K562 (cell line): Measurements from ENCODE around the gene PAX2. TPM values are rescaled to one million over a fixed set of nuclear protein-coding genes. Genes with fewer than 3 reads are reported as not detected.

Experiments
- ATAC-seq: fragments of 200-7000 bp; cut with Tn5 transposase; 3 replicates; pipeline ENCODE4 v1.9.1; 2020; ENCODE audit warnings: moderate library complexity
- BruUV-seq: library from RNA; stranded (reverse); fragments of 400-500 nt; replicated peaks from 2 replicates; lab custom pipeline; 2021; lab: Mats Ljungman, UMichigan
- CTCF ChIA-PET: fragments of 300-600 bp; formaldehyde crosslinking; extraction: SDS; loops from one replicate; lab custom pipeline; 2021; ENCODE audit warnings: low intra/inter-chr PET ratio; lab: Yijun Ruan, JAX
- POLR2A ChIA-PET: fragments of 300-600, 350-650 bp; sonication (Branson Sonifier 250); formaldehyde crosslinking; extraction: SDS; loops from one replicate; lab custom pipeline; 2021; ENCODE audit warnings: antibody characterized with exemption, inconsistent platforms; lab: Yijun Ruan, JAX
- DNase-seq, 4 experiments: peaks; one replicate each; pipeline versions ENCODE4 v3.0.0 to v3.0.0-alpha.2; 2011 to 2018; ENCODE audit warnings: low spot score in 3 of 4, mixed read lengths in 3 of 4; ENCODE audit errors: extremely low read depth in 1 of 4
- FAIRE-seq: peaks from 2 replicates; lab custom pipeline; 2011; peaks lifted over from hg19 to GRCh38; lab: Jason Lieb, UNC
- H2AFZ ChIP-seq: 2 replicates; pipeline ENCODE4 v1.6.0; 2011; ENCODE audit warnings: low read depth, low read length, control low read depth, inconsistent platforms
- H3K27ac ChIP-seq: fragments of 200-600 bp; 3 replicates; pipeline ENCODE4 v1.8.0; 2011; ENCODE audit warnings: low read depth, mild to moderate bottlenecking, control low read depth, inconsistent platforms, low read length, moderate library complexity, mixed read lengths; ENCODE audit errors: extremely low read depth
- H3K27me3 ChIP-seq, 2 experiments: fragments of 300-600 bp in 1 of 2; 2 replicates in 1 of 2; 3 replicates in 1 of 2; pipeline versions ENCODE4 v1.6.0 to v1.8.0; 2011; ENCODE audit warnings: inconsistent platforms in 2 of 2, low read length in 2 of 2, mild to moderate bottlenecking in 1 of 2, mixed read lengths in 1 of 2, moderate library complexity in 1 of 2; ENCODE audit not compliant: control insufficient read depth in 2 of 2, insufficient read depth in 2 of 2
- H3K36me3 ChIP-seq: fragments of 300-600 bp; 3 replicates; pipeline ENCODE4 v1.8.0; 2011; ENCODE audit warnings: mild to moderate bottlenecking, low read length, inconsistent platforms; ENCODE audit not compliant: control insufficient read depth, insufficient read depth
- H3K4me1 ChIP-seq, 2 experiments: fragments of 200-600 bp in 1 of 2; replicated peaks in 1 of 2; 2 replicates in 1 of 2; 3 replicates in 1 of 2; pipeline versions ENCODE4 v1.5.1 to v1.8.0; 2011; ENCODE audit warnings: inconsistent platforms in 2 of 2, low read length in 2 of 2, mild to moderate bottlenecking in 1 of 2, mixed read lengths in 1 of 2, moderate library complexity in 1 of 2; ENCODE audit not compliant: control insufficient read depth in 2 of 2, insufficient read depth in 2 of 2
- H3K4me2 ChIP-seq: 2 replicates; pipeline ENCODE4 v1.6.1; 2011; ENCODE audit warnings: low read length, control low read depth, inconsistent platforms, mixed read lengths; ENCODE audit not compliant: insufficient read depth
- H3K4me3 ChIP-seq: fragments of 200-600 bp; sonication (generic), shearing (Covaris generic); 2 replicates; pipeline ENCODE4 v1.5.1; 2016; ENCODE audit warnings: control low read depth, inconsistent platforms
- H3K79me2 ChIP-seq: fragments of 200-600 bp; 3 replicates; pipeline ENCODE4 v1.8.0; 2011; ENCODE audit warnings: low read length, inconsistent platforms; ENCODE audit not compliant: control insufficient read depth, insufficient read depth
- H3K9ac ChIP-seq, 2 experiments: 2 replicates each; pipeline versions ENCODE4 v1.6.0 to v1.6.1; 2011; ENCODE audit warnings: low read depth in 2 of 2, low read length in 2 of 2, control low read depth in 1 of 2, inconsistent platforms in 1 of 2, mild to moderate bottlenecking in 1 of 2, mixed read lengths in 1 of 2; ENCODE audit not compliant: insufficient read depth in 1 of 2
- H3K9me1 ChIP-seq: one replicate; pipeline ENCODE4 v1.6.0; 2011; ENCODE audit warnings: inconsistent platforms, mild to moderate bottlenecking, low read length, moderate library complexity; ENCODE audit not compliant: control insufficient read depth, insufficient read depth
- H3K9me3 ChIP-seq: replicated peaks from 2 replicates; pipeline ENCODE4 v1.5.1; 2011; ENCODE audit warnings: low read depth, low read length, inconsistent platforms; ENCODE audit not compliant: control insufficient read depth, insufficient read depth
- H4K20me1 ChIP-seq: replicated peaks from 2 replicates; pipeline ENCODE4 v1.6.1; 2011; ENCODE audit warnings: low read length, inconsistent platforms, mixed read lengths; ENCODE audit not compliant: control insufficient read depth, insufficient read depth
- CAMTA2 ChIP-seq: fragments of 250-450 bp; sonication (Bioruptor Pico); conservative IDR thresholded peaks from 2 replicates; pipeline ENCODE4 v1.5.1; 2022
- CCAR2 ChIP-seq: fragments of 200-400 bp; formaldehyde crosslinking; IDR thresholded peaks from 2 replicates; pipeline ENCODE4 v1.6.1; 2017; ENCODE audit warnings: mild to moderate bottlenecking, low read depth, low read length
- FOXK1 ChIP-seq: sonication (generic); formaldehyde crosslinking; IDR thresholded peaks from 2 replicates; pipeline ENCODE4 v1.8.0; 2022; ENCODE audit warnings: missing genetic modification reagents, mild to moderate bottlenecking, borderline replicate concordance
- HMG20B ChIP-seq: fragments of 250-450 bp; sonication (Bioruptor Pico); IDR thresholded peaks from 2 replicates; pipeline ENCODE4 v1.5.0; 2021; ENCODE audit warnings: mild to moderate bottlenecking
- HNRNPK ChIP-seq: fragments of 200-400 bp; formaldehyde crosslinking; IDR thresholded peaks from one replicate; pipeline ENCODE4 v1.6.1; 2018; ENCODE audit warnings: mild to moderate bottlenecking, low read depth, low read length; ENCODE audit not compliant: poor library complexity, severe bottlenecking
- MTA3 ChIP-seq: fragments of 450-650 bp; formaldehyde crosslinking; IDR thresholded peaks from 2 replicates; pipeline ENCODE4 v1.6.1; 2017; ENCODE audit warnings: mild to moderate bottlenecking, borderline replicate concordance
- NEUROD1 ChIP-seq: fragments of 150-350 bp; IDR thresholded peaks from 2 replicates; pipeline ENCODE4 v1.6.1; 2014; ENCODE audit warnings: borderline replicate concordance, low read length, low read depth; ENCODE audit not compliant: partially characterized antibody
- NFYB ChIP-seq: IDR thresholded peaks from 2 replicates; pipeline ENCODE4 v1.6.1; 2011; ENCODE audit warnings: mild to moderate bottlenecking, moderate library complexity; ENCODE audit not compliant: insufficient read length; ENCODE audit errors: extremely low read depth
- PPARD ChIP-seq: fragments of 250-450 bp; sonication (Bioruptor Pico); IDR thresholded peaks from 2 replicates; pipeline ENCODE4 v1.8.0; 2022; ENCODE audit warnings: inconsistent platforms, mild to moderate bottlenecking, moderate library complexity
- RFX5 ChIP-seq: IDR thresholded peaks from 2 replicates; pipeline ENCODE4 v1.6.1; 2011; ENCODE audit warnings: low read depth, mild to moderate bottlenecking, improper control_type of control experiment, low read length
- THAP7 ChIP-seq: fragments of 250-450 bp; sonication (Bioruptor Pico); IDR thresholded peaks from 2 replicates; pipeline ENCODE4 v1.5.0; 2021
- USF1 ChIP-seq: sonication (generic); formaldehyde crosslinking; IDR thresholded peaks from 2 replicates; pipeline ENCODE4 v1.9.0; 2022; ENCODE audit warnings: mild to moderate bottlenecking, missing genetic modification reagents
- ZKSCAN3 ChIP-seq: fragments of 250-450 bp; sonication (Bioruptor Pico); IDR thresholded peaks from 2 replicates; pipeline ENCODE4 v1.4.0; 2020
- WGBS: fragments of 100-300 bp; shearing (Covaris generic); methylation state at CpG from one replicate; pipeline ENCODE4 v1.1.6; 2016; ENCODE audit warnings: low coverage, mixed read lengths; ENCODE audit not compliant: insufficient coverage; ENCODE audit errors: missing lambda C conversion rate; 5-methylcytosine and 5-hydroxymethylcytosine counted together
- in situ Hi-C: fragments of 300-500 bp; cut with MboI; formaldehyde crosslinking; loops from 4 replicates; pipeline ENCODE4 v1.15.0; 2018; ENCODE audit warnings: inconsistent platforms, mixed read lengths
- intact Hi-C: fragments of 100-400 bp; cut with micrococcal nuclease; formaldehyde crosslinking; loops from 2 replicates; pipeline ENCODE4 v1.14.2; 2022
- polyA plus RNA-seq, 8 experiments: library from polyadenylated mRNA; depleted of rRNA in 4 of 8; stranded (reverse) in 5 of 8; unstranded in 3 of 8; fragments of >200 nt; fragmentation: Nextera tagmentation in 2 of 8; fragmentation: Illumina TruSeq in 1 of 8; extraction: Ambion mirVana in 2 of 8; extraction: Trizol in 1 of 8; gene quantifications; 2 replicates each; pipeline versions ENCODE4 v1.2.1 to v1.2.3, GENCODE V29; 2011 to 2014; ENCODE audit warnings: inconsistent platforms in 1 of 8, missing spikeins in 1 of 8
- total RNA-seq, 7 experiments: library from RNA; depleted of rRNA in 6 of 7; stranded (reverse); fragments of >200 nt in 6 of 7; fragmentation: Illumina TruSeq in 2 of 7; extraction: Trizol in 2 of 7; gene quantifications; 2 replicates each; pipeline versions ENCODE4 v1.2.1 to v1.2.3, GENCODE V29; 2011 to 2021; ENCODE audit warnings: low replicate concordance in 1 of 7
- TF ChIP-seq, protein P1 (sequence below), 3 experiments: fragments of 200-800 bp in 1 of 3; fragments of 250-450 bp in 1 of 3; fragments of 450-650 bp in 1 of 3; sonication (Bioruptor Pico) in 1 of 3; sonication (Bioruptor generic) in 1 of 3; formaldehyde crosslinking in 1 of 3; IDR thresholded peaks; 2 replicates each; pipeline versions ENCODE4 v1.6.1 to v1.8.0; 2016 to 2022; ENCODE audit warnings: mild to moderate bottlenecking in 2 of 3, missing genetic modification characterization in 2 of 3, missing compliant biosample characterization in 1 of 3, moderate library complexity in 1 of 3
- TF ChIP-seq, protein P2 (sequence below): fragments of 250-450 bp; sonication (Bioruptor Pico); IDR thresholded peaks from 2 replicates; pipeline ENCODE4 v1.4.0; 2020; ENCODE audit warnings: mild to moderate bottlenecking, moderate library complexity

Gene PAX2
- total and polyA plus RNA-seq, 9 of the 15 experiments (the other 6 are each of a cell fraction or from before 2014, with no cell fraction given): not detected

- Histone ChIP-seq H3K9ac (no peak overlapping the region), H3K4me2 (no peak overlapping the region), H3K27ac (no peak overlapping the region), H3K27me3 (peaks cover 11 to 70% of the 10 kb centered on the region in 2 experiments; a peak in 4 of 5 replicates), H2AFZ (no peak overlapping the region), H3K9me3 (no peaks in the 10 kb centered on the region), H3K36me3 (no peaks in the 10 kb centered on the region), H4K20me1 (no peaks in the 10 kb centered on the region), H3K4me1 (no peaks in the 10 kb centered on the region), H3K4me3 (no peak overlapping the region), H3K9me1 (no peaks in the 10 kb centered on the region), H3K79me2 (no peaks in the 10 kb centered on the region)
- DNase-seq (no peak), FAIRE-seq (no peak), ATAC-seq (no peak)
- ChIA-PET POLR2A (no interaction called here), CTCF (no interaction called here)
- no TSS peak for BruUV-seq
- intact Hi-C loops: no loop called here
- WGBS: 0% methylated on average over 9 of the region's 10 CpGs
- in situ Hi-C loops: no loop called here
- TF ChIP-seq THAP7 (CRISPR knock-in tag): no peak
- TF ChIP-seq HMG20B: no peak
- no peak for TF ChIP-seq FOXK1 (CRISPR knock-in tag)
- TF ChIP-seq, protein P1, sequence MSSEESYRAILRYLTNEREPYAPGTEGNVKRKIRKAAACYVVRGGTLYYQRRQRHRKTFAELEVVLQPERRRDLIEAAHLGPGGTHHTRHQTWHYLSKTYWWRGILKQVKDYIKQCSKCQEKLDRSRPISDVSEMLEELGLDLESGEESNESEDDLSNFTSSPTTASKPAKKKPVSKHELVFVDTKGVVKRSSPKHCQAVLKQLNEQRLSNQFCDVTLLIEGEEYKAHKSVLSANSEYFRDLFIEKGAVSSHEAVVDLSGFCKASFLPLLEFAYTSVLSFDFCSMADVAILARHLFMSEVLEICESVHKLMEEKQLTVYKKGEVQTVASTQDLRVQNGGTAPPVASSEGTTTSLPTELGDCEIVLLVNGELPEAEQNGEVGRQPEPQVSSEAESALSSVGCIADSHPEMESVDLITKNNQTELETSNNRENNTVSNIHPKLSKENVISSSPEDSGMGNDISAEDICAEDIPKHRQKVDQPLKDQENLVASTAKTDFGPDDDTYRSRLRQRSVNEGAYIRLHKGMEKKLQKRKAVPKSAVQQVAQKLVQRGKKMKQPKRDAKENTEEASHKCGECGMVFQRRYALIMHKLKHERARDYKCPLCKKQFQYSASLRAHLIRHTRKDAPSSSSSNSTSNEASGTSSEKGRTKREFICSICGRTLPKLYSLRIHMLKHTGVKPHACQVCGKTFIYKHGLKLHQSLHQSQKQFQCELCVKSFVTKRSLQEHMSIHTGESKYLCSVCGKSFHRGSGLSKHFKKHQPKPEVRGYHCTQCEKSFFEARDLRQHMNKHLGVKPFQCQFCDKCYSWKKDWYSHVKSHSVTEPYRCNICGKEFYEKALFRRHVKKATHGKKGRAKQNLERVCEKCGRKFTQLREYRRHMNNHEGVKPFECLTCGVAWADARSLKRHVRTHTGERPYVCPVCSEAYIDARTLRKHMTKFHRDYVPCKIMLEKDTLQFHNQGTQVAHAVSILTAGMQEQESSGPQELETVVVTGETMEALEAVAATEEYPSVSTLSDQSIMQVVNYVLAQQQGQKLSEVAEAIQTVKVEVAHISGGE (CRISPR knock-in tag; IDR thresholded peaks at IDR 0.05): no peak
- no peak for TF ChIP-seq CAMTA2 (CRISPR knock-in tag)
- no peak for TF ChIP-seq NFYB
- no peak for TF ChIP-seq USF1 (CRISPR knock-in tag)
- TF ChIP-seq MTA3: no peak
- TF ChIP-seq HNRNPK: no peak
- TF ChIP-seq PPARD (CRISPR knock-in tag): no peak
- no peak for TF ChIP-seq ZKSCAN3 (CRISPR knock-in tag)
- TF ChIP-seq, protein P2, sequence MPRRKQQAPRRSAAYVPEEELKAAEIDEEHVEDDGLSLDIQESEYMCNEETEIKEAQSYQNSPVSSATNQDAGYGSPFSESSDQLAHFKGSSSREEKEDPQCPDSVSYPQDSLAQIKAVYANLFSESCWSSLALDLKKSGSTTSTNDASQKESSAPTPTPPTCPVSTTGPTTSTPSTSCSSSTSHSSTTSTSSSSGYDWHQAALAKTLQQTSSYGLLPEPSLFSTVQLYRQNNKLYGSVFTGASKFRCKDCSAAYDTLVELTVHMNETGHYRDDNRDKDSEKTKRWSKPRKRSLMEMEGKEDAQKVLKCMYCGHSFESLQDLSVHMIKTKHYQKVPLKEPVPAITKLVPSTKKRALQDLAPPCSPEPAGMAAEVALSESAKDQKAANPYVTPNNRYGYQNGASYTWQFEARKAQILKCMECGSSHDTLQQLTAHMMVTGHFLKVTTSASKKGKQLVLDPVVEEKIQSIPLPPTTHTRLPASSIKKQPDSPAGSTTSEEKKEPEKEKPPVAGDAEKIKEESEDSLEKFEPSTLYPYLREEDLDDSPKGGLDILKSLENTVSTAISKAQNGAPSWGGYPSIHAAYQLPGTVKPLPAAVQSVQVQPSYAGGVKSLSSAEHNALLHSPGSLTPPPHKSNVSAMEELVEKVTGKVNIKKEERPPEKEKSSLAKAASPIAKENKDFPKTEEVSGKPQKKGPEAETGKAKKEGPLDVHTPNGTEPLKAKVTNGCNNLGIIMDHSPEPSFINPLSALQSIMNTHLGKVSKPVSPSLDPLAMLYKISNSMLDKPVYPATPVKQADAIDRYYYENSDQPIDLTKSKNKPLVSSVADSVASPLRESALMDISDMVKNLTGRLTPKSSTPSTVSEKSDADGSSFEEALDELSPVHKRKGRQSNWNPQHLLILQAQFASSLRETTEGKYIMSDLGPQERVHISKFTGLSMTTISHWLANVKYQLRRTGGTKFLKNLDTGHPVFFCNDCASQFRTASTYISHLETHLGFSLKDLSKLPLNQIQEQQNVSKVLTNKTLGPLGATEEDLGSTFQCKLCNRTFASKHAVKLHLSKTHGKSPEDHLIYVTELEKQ (CRISPR knock-in tag): no peak
- no peak for TF ChIP-seq RFX5
- TF ChIP-seq CCAR2: no peak
- no peak for TF ChIP-seq NEUROD1
Observed at GRCh38 chr10:100808876-100809275, 63.5 kb downstream of the PAX2 start.
